Stimulated activated CD8-positive, alpha-beta memory T cell treated with anti-CD3 and anti-CD28 coated beads, Interleukin-12 subunit alpha, Interleukin-12 subunit beta, amount 100 ng/mL, for 24 hours (primary cell): Measurements from ENCODE around the gene C22orf23.

Source experiments
- DNase-seq: peaks from one replicate; pipeline ENCODE4 v3.0.0-alpha.2; 2020; ENCODE audit errors: extremely low read depth

The C22orf23 gene

GRCh38 chr22:37925767-37926166, 27.6 kb downstream of the C22orf23 start:
- DNase-seq, result no peak

- no peak for DNase-seq
Observed at GRCh38 chr22:37925330-37925729, 28.1 kb downstream of the C22orf23 start.

- no peak for DNase-seq
Observed at GRCh38 chr22:37924386-37925065, 28.9 kb downstream of the C22orf23 start.

- no peak for DNase-seq
Observed at GRCh38 chr22:37923927-37924326, 29.5 kb downstream of the C22orf23 start.

GRCh38 chr22:37922191-37922590, 31.2 kb downstream of the C22orf23 start:
- DNase-seq, result no peak

- no peak for DNase-seq
Observed at GRCh38 chr22:37920126-37920525, 33.3 kb downstream of the C22orf23 start.

GRCh38 chr22:37918580-37919270, 34.7 kb downstream of the C22orf23 start:
- DNase-seq, result no peak

- DNase-seq, result no peak
Observed at GRCh38 chr22:37917874-37918548, 35.4 kb downstream of the C22orf23 start.

GRCh38 chr22:37916311-37916710, 37.1 kb downstream of the C22orf23 start:
- no peak for DNase-seq

GRCh38 chr22:37913233-37913721, 40.1 kb downstream of the C22orf23 start:
- DNase-seq, result no peak

GRCh38 chr22:37912171-37912570, 41.2 kb downstream of the C22orf23 start:
- DNase-seq, result no peak

- DNase-seq, result no peak
Observed at GRCh38 chr22:37911697-37912096, 41.7 kb downstream of the C22orf23 start.

- no peak for DNase-seq
Observed at GRCh38 chr22:37910890-37911672, 42.3 kb downstream of the C22orf23 start.

- DNase-seq, result no peak
Observed at GRCh38 chr22:37909766-37910165, 43.6 kb downstream of the C22orf23 start.

GRCh38 chr22:37907036-37907954, 46.1 kb downstream of the C22orf23 start:
- no peak for DNase-seq

- DNase-seq, result no peak
Observed at GRCh38 chr22:37906364-37907008, 46.9 kb downstream of the C22orf23 start.

- peak; percentile 14 for DNase-seq
Observed at GRCh38 chr22:37905534-37906363, 47.7 kb downstream of the C22orf23 start, which contains the start of gene MICALL1. MICALL1 (plus strand) TSS chr22:37906297; CDS start chr22:37906423, 126 bp downstream.

- DNase-seq, result no peak
Observed at GRCh38 chr22:37904572-37905533, 48.5 kb downstream of the C22orf23 start.
